ENCODE data around the gene STK4. TPM values are rescaled to one million over a fixed set of nuclear protein-coding genes. Genes with fewer than 3 reads are reported as not detected.

Gene STK4
- total RNA-seq: 24.5 and 29.7 TPM in 2 replicates

DNA sequence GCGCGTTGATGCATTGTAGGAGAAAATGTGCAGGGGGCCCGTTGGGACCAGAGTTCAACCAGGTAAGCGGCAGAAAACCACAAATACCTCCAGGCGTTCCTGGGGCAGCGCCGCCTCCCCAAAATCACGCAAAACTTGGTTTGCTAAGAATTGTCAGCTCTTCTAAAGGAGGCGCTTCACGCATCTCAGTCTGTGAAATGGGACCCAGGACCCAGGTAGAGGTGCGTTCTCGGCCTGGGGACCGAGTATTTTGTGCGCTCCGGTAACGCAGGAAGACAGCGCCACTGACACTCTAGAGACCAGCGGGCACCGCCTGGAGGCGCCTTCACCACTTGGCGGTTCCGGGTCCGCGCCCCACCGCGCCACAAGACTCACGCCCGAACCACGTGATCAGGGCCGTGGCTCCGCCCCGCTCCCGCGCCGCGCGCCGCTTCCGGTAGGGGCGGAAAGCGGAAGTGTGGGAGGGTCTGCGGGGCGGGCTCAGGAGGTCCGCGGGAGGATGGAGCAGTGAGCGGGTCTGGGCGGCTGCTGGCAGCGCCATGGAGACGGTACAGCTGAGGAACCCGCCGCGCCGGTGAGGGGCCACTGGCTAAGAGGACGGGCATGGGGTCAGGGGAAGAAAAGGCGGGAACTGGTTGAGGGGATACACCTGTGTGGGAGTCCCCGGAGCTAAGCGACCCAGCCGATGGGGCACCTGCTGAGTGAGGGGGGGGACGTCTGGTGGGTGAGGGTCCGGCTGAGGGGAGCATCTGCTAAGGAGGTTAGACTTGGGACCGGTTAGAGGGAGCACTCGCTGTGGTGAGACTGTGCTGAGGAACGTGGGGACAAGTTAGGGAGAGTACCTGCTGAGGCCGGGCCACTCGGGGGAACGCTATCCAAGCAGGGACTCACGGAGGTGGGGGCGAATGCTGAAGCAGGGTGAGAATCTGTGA lies at the start of gene STK4:
Gene STK4 (plus strand): TSS at position 483 of the 932 bp plus-strand sequence. CDS start 57 bp downstream, at position 540.

DNA sequence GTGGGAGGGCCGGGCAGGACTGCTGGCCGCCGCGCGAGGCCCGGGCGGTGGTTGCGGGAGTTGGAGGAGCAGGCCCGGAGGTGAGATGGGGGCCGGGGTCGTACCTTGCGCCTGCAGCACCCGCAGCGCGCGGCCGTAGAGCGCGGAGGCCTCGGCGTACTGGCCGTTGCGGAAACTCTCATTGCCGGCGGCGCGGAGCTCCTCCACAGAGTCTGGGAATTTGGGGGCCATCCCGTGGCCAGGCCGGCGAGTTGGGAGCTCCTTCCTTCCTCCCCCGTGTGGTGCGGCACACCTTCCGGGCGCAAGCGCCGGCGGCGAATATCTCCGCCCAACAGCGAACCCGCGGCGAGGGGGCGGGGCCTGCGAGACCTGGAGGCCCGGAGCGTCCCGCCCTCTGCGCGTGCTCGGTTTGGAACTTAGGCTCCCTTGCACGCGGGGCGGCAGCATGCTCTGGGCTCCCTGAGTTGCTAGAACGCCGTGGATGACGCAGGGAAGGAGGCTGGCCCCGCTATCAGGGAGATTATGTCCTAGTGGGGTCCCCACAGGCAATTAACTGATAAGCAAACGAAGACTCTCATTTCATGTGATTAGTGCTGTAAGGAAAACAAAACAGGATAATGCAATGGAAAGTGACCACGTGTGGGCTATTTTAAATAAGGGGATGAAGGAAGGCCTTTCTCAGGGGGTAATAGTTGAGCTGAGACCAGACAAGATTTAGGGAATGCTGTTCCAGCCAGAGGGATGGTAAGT lies 6.0 kb upstream of the STK4 start, which contains the start of gene TOMM34:
Gene TOMM34 (minus strand): TSS at position 295 of the 750 bp plus-strand sequence. CDS start 64 bp downstream, at position 231.

DNA sequence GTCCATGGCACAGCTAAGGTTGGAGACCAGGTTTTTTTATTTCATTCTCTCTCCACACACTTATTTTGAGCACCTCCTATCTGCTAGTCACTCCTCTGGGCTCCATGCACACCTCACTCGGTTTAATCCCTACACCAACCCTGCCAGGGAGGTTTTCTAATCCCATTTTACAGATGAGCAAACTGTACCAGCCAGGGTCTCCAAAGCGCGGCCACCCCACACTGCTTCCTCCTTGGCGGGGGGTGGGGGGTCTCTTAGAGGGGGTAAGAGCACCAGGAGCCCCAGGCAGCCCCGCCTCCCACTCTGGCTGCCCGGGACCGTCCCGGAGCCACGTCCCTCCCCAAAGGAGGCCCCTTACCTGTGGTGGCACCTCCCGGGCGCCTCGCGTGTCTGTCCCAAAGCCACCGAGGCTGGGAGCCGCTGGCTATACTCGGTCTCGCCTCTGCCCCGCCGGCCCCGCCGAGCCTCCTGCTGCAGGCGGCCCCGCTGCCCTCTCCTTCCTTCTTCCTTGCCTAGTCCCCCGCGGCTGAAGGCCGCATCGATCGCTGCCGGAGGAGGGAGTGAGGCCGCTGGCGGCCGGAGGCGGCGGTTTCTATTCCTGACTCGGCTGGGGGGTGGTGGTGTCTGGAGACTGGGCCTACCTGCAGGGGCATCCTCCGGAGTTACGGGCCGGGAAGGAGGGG lies 134.4 kb downstream of the STK4 start, which contains the start of gene KCNS1:
Gene KCNS1 (minus strand): TSS at position 565 of the 683 bp plus-strand sequence. CDS start 1,891 bp downstream, outside the sequence.

DNA sequence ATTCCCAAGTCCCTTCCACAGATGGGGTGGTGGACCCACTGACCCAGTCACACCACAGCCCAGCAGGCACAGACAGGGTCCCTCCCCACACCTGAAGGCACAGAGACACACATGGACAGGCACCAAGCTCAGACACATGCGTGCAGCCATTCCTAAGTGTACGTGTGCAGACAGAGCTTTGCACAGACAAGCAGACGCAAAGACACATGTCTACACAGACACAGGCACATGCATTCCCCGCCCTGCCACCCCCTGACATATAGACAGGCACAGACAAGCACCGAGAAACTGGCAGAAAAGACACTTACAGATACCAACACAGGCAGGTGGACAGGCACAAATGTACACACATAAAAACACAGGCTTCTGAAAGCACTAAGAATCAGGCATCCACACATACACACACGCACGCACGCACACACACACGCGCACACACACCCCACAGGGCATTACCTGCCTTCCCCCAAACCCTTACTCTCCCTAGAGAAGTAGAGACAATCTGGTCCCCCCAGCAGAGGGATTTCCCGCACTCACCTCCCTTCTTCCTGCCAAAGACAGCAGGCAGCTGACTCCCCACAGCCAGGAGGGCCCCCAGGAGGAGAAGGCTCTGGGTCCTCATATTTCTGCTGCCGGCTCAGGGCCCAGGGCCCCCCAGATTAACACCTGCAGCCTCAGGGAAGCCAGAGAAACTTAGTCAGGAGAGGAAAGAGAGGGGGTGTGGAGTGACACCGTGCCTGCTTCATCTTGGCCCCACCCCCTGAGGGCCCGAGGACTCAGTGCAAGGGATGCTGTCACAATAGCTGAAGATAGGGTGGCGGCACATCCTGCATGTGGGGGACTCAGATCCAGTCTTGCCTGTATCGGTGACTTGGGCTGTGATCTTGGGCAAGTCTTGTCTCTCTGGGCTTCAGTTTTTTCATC lies 148.4 kb downstream of the STK4 start, which contains the start of gene WFDC5:
Gene WFDC5 (minus strand): TSS at position 710 of the 921 bp plus-strand sequence. CDS start 91 bp downstream, at position 619.

DNA sequence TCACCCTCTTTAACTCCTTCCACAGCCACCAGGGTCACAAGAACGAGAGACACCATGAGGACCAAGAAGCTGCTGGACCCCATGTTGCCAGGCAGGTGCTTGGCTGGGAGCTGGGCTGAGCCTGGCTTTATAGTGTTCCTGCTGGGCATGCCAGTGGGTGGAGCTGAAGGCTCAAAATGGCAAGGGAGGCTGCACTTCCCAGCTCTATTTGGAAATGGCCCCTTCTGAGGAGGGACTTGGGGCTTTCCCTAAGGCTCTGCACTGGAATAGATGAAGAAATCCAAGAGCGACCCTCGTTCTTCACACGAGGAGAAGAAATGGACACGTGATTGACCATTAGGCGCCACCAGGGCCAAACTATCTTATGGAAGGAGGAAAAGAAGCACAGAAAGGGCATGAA lies 158.1 kb downstream of the STK4 start, which contains the start of gene WFDC12:
Gene WFDC12 (minus strand): TSS at position 101 of the 400 bp plus-strand sequence. CDS start 18 bp downstream, at position 83.

Small RNA genes lying within 50 kb of the gene (small RNA-seq; reads per million reads assigned to genes)
- not detected for gene RF00019

Other genes with a start within 250 kb of the STK4 start
- gene KCNK15, start 220.6 kb upstream of the STK4 start, total RNA-seq: not detected in 2 replicates
- gene RIMS4, start 156.0 kb upstream of the STK4 start, total RNA-seq: not detected in 2 replicates
- 114 and 161 TPM in 2 replicates for gene YWHAB, start 80.8 kb upstream of the STK4 start, total RNA-seq
- gene PABPC1L, start 56.5 kb upstream of the STK4 start, total RNA-seq: 1.3 and 1.4 TPM in 2 replicates
- gene TOMM34, start 6.1 kb upstream of the STK4 start, total RNA-seq: 33.3 and 44.5 TPM in 2 replicates
- gene KCNS1, start 134.6 kb downstream of the STK4 start, total RNA-seq: 0.19 and 0.33 TPM in 2 replicates
- not detected in 2 replicates for gene WFDC5, start 148.7 kb downstream of the STK4 start, total RNA-seq
- gene WFDC12, start 158.0 kb downstream of the STK4 start, total RNA-seq: not detected in 2 replicates
- not detected in 2 replicates for gene PI3, start 208.4 kb downstream of the STK4 start, total RNA-seq
- not detected in 2 replicates for gene SEMG1, start 240.5 kb downstream of the STK4 start, total RNA-seq

Data from vein endothelial cell (primary cell).